Measurements from ENCODE around the gene NCBP2L. TPM values are rescaled to one million over a fixed set of nuclear protein-coding genes. Genes with fewer than 3 reads are reported as not detected.

NCBP2L gene
- total RNA-seq, 1 donor from 2014 or later = not detected

- no peak for DNase-seq (ENCODE audit: low read depth)
- H3K4me3 ChIP-seq (ENCODE audit: low read depth, low read length) = no peak overlapping the region
- TF ChIP-seq CTCF (conservative IDR thresholded peaks at IDR 0.05; ENCODE audit: low read depth, low read length) = no peak
These were observed 63.4 kb downstream of the NCBP2L start for GRCh38 chrX:107840971-107841370.

- H3K4me3 ChIP-seq (ENCODE audit: low read depth, low read length) = no peak overlapping the region
- DNase-seq (ENCODE audit: low read depth) = no peak
- no peak for TF ChIP-seq CTCF (conservative IDR thresholded peaks at IDR 0.05; ENCODE audit: low read depth, low read length)
These were observed 65.3 kb downstream of the NCBP2L start for GRCh38 chrX:107842715-107843400.

Other genes with a start within 250 kb of the NCBP2L start
- gene PRPS1, start 149.2 kb upstream of the NCBP2L start, total RNA-seq = 36.3 and 40.5 TPM in 2 replicates
- 18.7 and 32.9 TPM in 2 replicates for gene TSC22D3, start 1.9 kb upstream of the NCBP2L start, total RNA-seq
- 6.1 and 11.0 TPM in 2 replicates for gene MID2, start 48.1 kb downstream of the NCBP2L start, total RNA-seq
- gene TEX13B, start 204.6 kb downstream of the NCBP2L start, total RNA-seq = not detected in 2 replicates